T-helper 2 cell (primary cell): ENCODE data around the gene HS1BP3.

ENCODE experiments used
- DNase-seq, 5 experiments: peaks; one replicate each; pipeline versions ENCODE4 v3.0.0 to v3.0.0-alpha.2; 2012 to 2022
- total RNA-seq, 2 donors: gene quantifications; one replicate each; lab custom pipeline; 2026; lab: John Stamatoyannopoulos, UW

HS1BP3 gene
- total RNA-seq: 8.4 to 18.2 reads per million in 2 donors

DNA sequence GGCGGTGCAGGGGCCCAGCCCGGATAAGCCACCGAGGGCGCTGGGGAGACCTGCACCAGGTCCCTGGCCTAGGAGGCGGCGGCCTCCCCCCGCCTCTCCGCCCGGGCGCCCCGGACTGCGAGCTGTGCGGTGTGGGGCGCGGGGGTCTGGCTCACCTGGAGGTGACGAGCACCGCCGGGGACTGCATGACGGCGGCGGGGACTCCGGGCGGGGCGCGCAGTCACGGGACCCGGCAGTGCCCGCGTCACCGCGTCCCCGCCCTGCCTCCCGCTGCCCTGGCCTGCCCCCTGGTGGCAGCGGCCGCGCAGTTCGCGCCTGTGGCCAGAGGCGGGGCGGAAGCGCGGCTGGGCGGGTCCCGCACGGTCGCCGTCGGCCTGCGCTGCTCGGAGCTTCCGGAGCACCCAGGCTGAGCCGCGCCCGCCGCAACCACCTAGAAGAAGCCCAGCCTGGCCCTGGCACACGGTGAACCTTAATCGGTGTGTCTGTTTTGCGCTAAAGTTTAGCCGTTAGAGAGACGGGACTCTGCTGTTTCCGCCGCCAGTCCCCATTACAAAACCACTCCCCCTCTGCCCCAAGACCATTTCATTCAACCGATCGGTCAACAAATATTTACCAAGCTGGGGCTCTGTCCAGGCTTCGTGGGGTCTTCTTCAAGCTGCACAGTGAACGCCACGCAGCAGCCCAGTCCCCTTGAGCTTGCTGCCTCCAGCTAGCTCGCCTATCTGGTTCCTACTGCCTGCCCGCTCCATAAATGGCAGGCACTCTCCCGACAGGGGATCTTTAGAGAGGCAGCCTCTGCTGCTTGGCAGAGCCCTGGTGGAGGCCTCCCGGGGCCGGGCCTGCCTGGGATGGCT is at the start of gene HS1BP3:
TSS of gene HS1BP3 (minus strand) at position 222 of the 854 bp plus-strand sequence. CDS start at position 187, 35 bp downstream.
- DNase-seq: peak; percentile 76 to 93 (median 86)

DNA sequence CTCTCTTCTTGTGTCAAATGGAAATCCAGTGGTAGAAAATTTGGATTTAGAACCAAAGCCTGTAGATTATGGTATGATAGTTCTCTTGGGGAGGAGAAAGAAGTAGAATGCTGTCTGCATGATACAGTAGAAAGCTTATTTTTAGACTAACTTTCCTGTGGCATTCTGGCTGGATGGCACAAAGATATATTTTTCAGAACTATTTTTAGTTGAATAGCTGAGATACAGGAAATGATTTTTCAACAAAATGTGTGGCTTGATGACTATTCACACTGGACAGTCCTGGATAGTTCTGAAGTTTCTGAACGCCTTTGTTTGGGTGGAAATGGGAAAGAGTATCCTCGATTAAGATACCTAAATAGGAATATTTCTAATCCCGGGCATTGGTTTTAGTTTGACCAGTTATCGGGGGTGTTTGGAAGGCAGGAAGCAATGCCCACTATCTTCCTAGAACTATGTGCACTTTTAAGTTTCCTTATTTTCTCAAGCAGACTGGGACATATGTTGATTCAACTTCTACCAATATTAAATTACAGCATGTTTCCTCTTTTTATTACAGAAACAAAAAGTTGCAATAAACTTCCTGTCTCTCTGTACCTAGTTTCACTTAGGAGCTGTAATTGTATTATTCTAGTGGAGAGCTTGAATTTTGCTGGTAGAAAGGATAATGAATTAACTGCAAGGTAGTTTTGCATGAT is 48.2 kb upstream of the HS1BP3 start:
- DNase-seq: no peak

DNA sequence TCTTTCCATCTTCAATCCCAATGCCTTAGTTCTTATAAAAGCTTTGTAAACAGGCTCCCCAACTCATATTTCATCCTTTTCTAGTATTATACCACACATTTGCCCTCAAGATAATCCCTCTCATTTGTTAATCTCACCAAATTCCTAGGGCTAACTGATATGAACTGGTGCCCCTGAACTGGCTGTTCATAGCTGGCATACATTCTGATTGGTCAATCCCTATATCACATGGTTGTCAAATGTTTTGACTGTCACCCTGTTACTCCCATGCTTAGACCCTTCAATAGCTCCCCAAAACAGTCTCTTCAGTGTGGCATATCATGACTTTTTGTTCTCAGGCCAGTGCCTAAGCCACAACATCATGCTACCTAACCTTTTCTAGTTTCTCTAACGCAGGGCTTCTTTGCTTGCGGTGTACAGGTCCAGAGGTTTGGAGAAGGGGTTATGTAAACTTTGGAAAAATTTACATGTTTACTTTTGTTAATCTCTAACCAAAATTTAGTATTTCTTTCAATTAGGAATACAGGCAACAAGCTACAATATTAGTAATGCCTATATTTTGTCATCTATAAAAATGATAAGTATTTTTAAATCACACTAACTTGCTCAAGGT is 46.5 kb upstream of the HS1BP3 start:
- DNase-seq: no peak

DNA sequence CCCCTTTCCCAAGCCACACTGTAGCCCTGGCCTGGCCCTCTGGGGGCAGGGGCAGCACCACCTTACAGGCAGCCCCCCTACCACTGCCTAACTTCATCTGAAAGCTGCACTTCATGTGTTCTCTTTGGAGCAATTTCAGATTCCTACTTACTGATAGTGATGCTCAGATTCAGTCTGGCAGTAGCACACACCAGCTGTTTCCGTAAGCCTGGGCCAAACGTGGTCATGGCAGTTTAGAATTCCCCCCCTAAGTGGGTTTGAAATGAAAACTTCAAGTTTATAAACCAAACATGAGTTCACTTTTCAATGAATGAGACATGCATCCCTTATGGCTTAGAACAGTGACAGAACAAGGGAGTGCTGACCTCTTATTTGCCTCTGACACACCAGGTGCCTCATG is 45.5 kb upstream of the HS1BP3 start:
- DNase-seq: no peak

DNA sequence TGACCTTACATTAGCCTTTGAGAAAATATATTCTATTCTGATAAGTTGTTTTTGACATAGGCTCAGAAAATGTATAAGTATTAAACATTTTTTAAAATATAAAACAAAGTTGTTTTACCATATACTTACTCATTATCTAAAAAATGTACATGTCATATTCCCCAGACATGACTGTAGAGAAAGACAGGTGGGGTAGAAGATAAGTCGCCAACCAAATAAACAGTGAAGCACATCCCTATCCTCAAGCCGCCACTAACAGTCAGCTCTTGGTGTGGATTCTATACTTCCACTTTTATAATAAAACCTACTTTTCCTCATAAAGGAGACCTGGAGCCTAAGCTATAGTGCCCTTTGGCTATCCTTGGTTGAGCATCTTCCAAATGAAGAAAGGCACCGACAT is 42.4 kb upstream of the HS1BP3 start:
- DNase-seq: no peak

GRCh38 chr2:20692081-20692480 is 41.2 kb upstream of the HS1BP3 start:
- no peak for DNase-seq

GRCh38 chr2:20691076-20691734 is 40.3 kb upstream of the HS1BP3 start:
- DNase-seq: no peak

GRCh38 chr2:20689428-20690264 is 38.7 kb upstream of the HS1BP3 start:
- no peak for DNase-seq

- DNase-seq: no peak
Measured at GRCh38 chr2:20687260-20687832, 36.4 kb upstream of the HS1BP3 start.

GRCh38 chr2:20684581-20685063 is 33.7 kb upstream of the HS1BP3 start:
- no peak for DNase-seq

- no peak for DNase-seq
Measured at GRCh38 chr2:20682167-20682920, 31.4 kb upstream of the HS1BP3 start.

DNA sequence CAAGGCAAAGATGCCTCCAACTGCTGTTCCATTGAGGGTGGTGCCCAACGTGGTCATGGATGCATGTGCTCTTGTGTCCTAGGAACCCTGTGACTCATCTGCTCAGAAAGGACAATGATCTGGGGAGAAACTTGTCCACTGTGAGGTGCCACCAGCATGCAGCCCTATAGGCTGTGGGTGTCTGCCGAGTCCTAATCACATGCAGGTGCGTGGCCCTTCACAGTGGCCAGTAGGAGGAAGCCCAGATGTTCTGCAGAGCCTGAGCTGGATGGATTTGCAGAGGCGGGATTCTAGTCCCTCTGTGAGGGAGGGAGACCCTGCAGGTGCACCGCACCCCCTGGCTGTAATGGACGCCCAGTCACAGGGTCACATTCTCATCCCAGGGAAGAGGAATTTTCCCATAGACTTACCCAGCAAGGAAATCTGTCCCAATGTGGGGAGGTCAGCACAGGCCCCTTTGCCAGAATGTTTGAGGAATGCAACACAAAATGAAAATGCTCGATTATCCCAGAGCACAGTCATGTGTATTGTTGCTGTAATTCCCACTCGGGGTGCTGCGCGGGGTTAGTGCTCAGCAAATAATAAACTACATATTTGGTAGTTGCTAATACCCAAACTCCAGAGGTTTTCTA is 30.0 kb upstream of the HS1BP3 start:
- no peak for DNase-seq

DNA sequence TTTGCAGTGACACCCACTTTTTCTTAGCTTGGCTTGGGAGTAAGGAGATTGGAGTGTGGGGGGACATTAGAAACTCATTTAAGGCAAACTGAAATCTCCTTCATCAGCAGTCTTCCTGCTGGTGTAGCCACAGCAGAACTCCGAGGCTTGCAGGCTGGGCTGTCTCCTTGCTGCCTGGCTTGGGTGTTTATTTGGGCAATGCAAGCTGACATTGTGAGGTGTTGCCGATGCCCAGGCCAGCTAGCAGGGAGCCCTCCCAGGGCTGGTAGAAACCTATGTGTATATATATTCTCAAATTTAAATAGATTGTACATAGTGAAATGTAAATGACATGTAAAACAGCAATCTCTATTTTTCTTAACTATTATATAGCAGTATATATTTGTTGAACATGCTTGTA is 27.9 kb upstream of the HS1BP3 start:
- DNase-seq: no peak

GRCh38 chr2:20678086-20678395 is 27.1 kb upstream of the HS1BP3 start:
- no peak for DNase-seq

- DNase-seq: no peak
Measured at GRCh38 chr2:20677301-20678085, 26.6 kb upstream of the HS1BP3 start.

GRCh38 chr2:20676353-20677215 is 25.7 kb upstream of the HS1BP3 start:
- DNase-seq: no peak

GRCh38 chr2:20675701-20676352 is 24.9 kb upstream of the HS1BP3 start:
- DNase-seq: peak in 1 of 5 experiments; percentile 37
